Right renal pelvis (tissue), 4 donors: ENCODE results near the gene TEX36. TPM values are rescaled to one million over a fixed set of nuclear protein-coding genes. Genes with fewer than 3 reads are reported as not detected.
"Not testable (repeated sequence)": the region's sequence is repeated elsewhere in the genome, so short reads cannot be mapped to it uniquely, and the experiment has no call there.

Source experiments
- DNase-seq, 4 donors: peaks; one replicate each; pipeline ENCODE4 v3.0.0-alpha.2; 2013; ENCODE audit warnings: low read depth in 4 of 4, low spot score in 3 of 4, missing footprints in 1 of 4
- polyA plus RNA-seq, 4 donors: library from polyadenylated mRNA; unstranded; fragments of 120-200 nt; gene quantifications; one replicate each; pipeline ENCODE4 v1.2.1, GENCODE V29; 2013; ENCODE audit not compliant: insufficient read length in 4 of 4

Gene TEX36
- polyA plus RNA-seq, 4 donors, result not detected

- DNase-seq, result no peak
These were observed 9.9 kb upstream of the TEX36 start for GRCh38 chr10:125692601-125693523.

GRCh38 chr10:125692196-125692595, 9.2 kb upstream of the TEX36 start:
- DNase-seq, result no peak

GRCh38 chr10:125691160-125691981, 8.4 kb upstream of the TEX36 start:
- no peak for DNase-seq

GRCh38 chr10:125689955-125690569, 7.1 kb upstream of the TEX36 start:
- DNase-seq, result no peak

GRCh38 chr10:125687507-125688185, 4.7 kb upstream of the TEX36 start:
- no peak for DNase-seq

GRCh38 chr10:125684581-125684980, 1.6 kb upstream of the TEX36 start:
- no peak for DNase-seq

GRCh38 chr10:125683821-125684220, 858 bp upstream of the TEX36 start:
- no peak for DNase-seq

- DNase-seq, result no peak
These were observed 3.5 kb downstream of the TEX36 start for GRCh38 chr10:125679436-125679835.

- no peak for DNase-seq
These were observed 10.1 kb downstream of the TEX36 start for GRCh38 chr10:125672884-125673283.

- no peak for DNase-seq
These were observed 20.4 kb downstream of the TEX36 start for GRCh38 chr10:125662584-125662983.

GRCh38 chr10:125661941-125662515, 20.9 kb downstream of the TEX36 start:
- DNase-seq, result no peak

GRCh38 chr10:125661431-125661940, 21.5 kb downstream of the TEX36 start:
- no peak for DNase-seq

GRCh38 chr10:125659071-125659470, 23.9 kb downstream of the TEX36 start:
- no peak for DNase-seq

GRCh38 chr10:125656523-125656922, 26.4 kb downstream of the TEX36 start:
- no peak for DNase-seq

- not testable (repeated sequence) for DNase-seq
These were observed 29.9 kb downstream of the TEX36 start for GRCh38 chr10:125653113-125653512.

- DNase-seq, result no peak
These were observed 36.7 kb downstream of the TEX36 start for GRCh38 chr10:125646311-125646710.

GRCh38 chr10:125641398-125641797, 41.6 kb downstream of the TEX36 start:
- DNase-seq, result no peak

- DNase-seq, result no peak
These were observed 42.3 kb downstream of the TEX36 start for GRCh38 chr10:125640653-125641052.

GRCh38 chr10:125639846-125640245, 43.1 kb downstream of the TEX36 start:
- no peak for DNase-seq

- DNase-seq, result no peak
These were observed 44.4 kb downstream of the TEX36 start for GRCh38 chr10:125638555-125638954.
